Measurements from ENCODE around the gene AGPS.

- TF ChIP-seq, protein P1, sequence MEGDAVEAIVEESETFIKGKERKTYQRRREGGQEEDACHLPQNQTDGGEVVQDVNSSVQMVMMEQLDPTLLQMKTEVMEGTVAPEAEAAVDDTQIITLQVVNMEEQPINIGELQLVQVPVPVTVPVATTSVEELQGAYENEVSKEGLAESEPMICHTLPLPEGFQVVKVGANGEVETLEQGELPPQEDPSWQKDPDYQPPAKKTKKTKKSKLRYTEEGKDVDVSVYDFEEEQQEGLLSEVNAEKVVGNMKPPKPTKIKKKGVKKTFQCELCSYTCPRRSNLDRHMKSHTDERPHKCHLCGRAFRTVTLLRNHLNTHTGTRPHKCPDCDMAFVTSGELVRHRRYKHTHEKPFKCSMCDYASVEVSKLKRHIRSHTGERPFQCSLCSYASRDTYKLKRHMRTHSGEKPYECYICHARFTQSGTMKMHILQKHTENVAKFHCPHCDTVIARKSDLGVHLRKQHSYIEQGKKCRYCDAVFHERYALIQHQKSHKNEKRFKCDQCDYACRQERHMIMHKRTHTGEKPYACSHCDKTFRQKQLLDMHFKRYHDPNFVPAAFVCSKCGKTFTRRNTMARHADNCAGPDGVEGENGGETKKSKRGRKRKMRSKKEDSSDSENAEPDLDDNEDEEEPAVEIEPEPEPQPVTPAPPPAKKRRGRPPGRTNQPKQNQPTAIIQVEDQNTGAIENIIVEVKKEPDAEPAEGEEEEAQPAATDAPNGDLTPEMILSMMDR (IDR thresholded peaks at IDR 0.05), result no peak
- TF ChIP-seq POLR2A (IDR thresholded peaks at IDR 0.05), result no peak
- no peak for TF ChIP-seq POLR2AphosphoS5 (IDR thresholded peaks at IDR 0.05)
Measured at GRCh38 chr2:177359836-177360595, 32.6 kb upstream of the AGPS start.
